Fibroblast of lung (primary cell): ENCODE measurements around the gene IMMP2L.

Source experiments
- CTCF ChIP-seq, 2 donors: IDR thresholded peaks in 1 of 2; conservative IDR thresholded peaks in 1 of 2; 1 replicate in 1 of 2; 2 replicates in 1 of 2; pipeline ENCODE4 v1.5.1; 2011 to 2012; ENCODE audit warnings: low read length in 2 of 2, control low read depth in 1 of 2, inconsistent platforms in 1 of 2, low read depth in 1 of 2, mild to moderate bottlenecking in 1 of 2
- EZH2 ChIP-seq: IDR thresholded peaks from 2 replicates; pipeline ENCODE4 v1.5.1; 2012; ENCODE audit warnings: low read length, control low read depth, mild to moderate bottlenecking; ENCODE audit errors: missing control alignments

GRCh38 chr7:111264981-111265380 lies 297.3 kb downstream of the IMMP2L start:
- TF ChIP-seq CTCF (conservative IDR thresholded peaks at IDR 0.05 in 1 of 2, IDR thresholded peaks at IDR 0.05 in 1 of 2; ENCODE audit: low read depth in 1 of 2, low read length in 2 of 2) (no peak), EZH2 (no peak)
